NT2/D1 (cell line): ENCODE data around the gene DIP2A.

ENCODE experiments used
- SUZ12 ChIP-seq: IDR thresholded peaks from 2 replicates; pipeline ENCODE4 v1.6.1; 2011; ENCODE audit not compliant: insufficient read length, insufficient read depth; ENCODE audit errors: extremely low read depth
- YY1 ChIP-seq: IDR thresholded peaks from 2 replicates; pipeline ENCODE4 v1.6.1; 2011; ENCODE audit not compliant: insufficient read length, insufficient read depth
- ZNF274 ChIP-seq: IDR thresholded peaks from 2 replicates; pipeline ENCODE4 v1.6.1; 2011; ENCODE audit warnings: mild to moderate bottlenecking, low read depth, low read length

DNA sequence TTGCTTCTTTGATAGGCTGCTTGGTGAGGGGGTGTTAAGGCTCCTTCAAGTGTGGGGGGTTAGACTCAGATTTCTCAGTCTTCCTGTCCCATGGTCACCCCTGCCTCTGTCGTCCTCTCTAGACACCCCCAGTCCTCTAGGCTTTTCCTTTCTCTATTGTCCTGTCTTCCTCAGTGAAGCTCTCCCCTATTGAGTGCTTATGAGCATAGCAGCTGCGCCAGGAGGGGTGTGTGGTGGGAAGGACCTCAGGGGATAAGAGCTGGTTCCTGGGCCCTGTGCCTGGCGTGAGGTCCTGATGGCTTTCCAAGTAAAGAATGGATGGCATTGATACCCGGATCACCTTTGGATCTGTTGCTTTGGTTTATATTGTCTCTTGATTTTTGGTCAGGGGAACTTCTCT, 69.1 kb downstream of the DIP2A start:
- TF ChIP-seq ZNF274: no peak
- TF ChIP-seq YY1: no peak
- no peak for TF ChIP-seq SUZ12
